GM23338 (cell line): ENCODE data around the gene MAGED2. TPM values are rescaled to one million over a fixed set of nuclear protein-coding genes. Genes with fewer than 3 reads are reported as not detected.

Experiments used
- ATAC-seq: fragments of 200-7000 bp; cut with Tn5 transposase; 3 replicates; pipeline ENCODE4 v1.9.1; 2020
- DNase-seq: peaks from one replicate; pipeline ENCODE4 v3.0.0-alpha.2; 2015; ENCODE audit warnings: low spot score
- H2AFZ ChIP-seq: fragments of 200-600 bp; sonication (generic); 2 replicates; pipeline ENCODE4 v1.8.0; 2016; ENCODE audit warnings: antibody characterized with exemption, mild to moderate bottlenecking, moderate library complexity
- H3F3A ChIP-seq: fragments of 200-600 bp; sonication (generic); replicated peaks from 2 replicates; pipeline ENCODE4 v1.8.0; 2017; ENCODE audit warnings: antibody characterized with exemption, mixed run types, low read depth
- H3K27ac ChIP-seq: fragments of 200-600 bp; sonication (generic); 2 replicates; pipeline ENCODE4 v1.6.1; 2016; ENCODE audit warnings: low read depth
- H3K27me3 ChIP-seq: fragments of 200-600 bp; sonication (generic); 2 replicates; pipeline ENCODE4 v1.8.0; 2016; ENCODE audit warnings: mild to moderate bottlenecking, mixed run types, moderate library complexity; ENCODE audit not compliant: insufficient read depth
- H3K36me3 ChIP-seq: fragments of 200-600 bp; sonication (generic); 2 replicates; pipeline ENCODE4 v1.8.0; 2016; ENCODE audit warnings: mild to moderate bottlenecking; ENCODE audit not compliant: insufficient read depth
- H3K4me1 ChIP-seq: fragments of 200-600 bp; sonication (generic); 2 replicates; pipeline ENCODE4 v1.8.0; 2016; ENCODE audit warnings: mild to moderate bottlenecking, moderate library complexity; ENCODE audit not compliant: insufficient read depth
- H3K4me2 ChIP-seq: fragments of 200-600 bp; sonication (generic); 2 replicates; pipeline ENCODE4 v1.7.1; 2017; ENCODE audit warnings: mixed run types
- H3K4me3 ChIP-seq: fragments of 200-600 bp; sonication (generic); 2 replicates; pipeline ENCODE4 v1.6.1; 2016; ENCODE audit warnings: mixed run types
- H3K79me2 ChIP-seq: fragments of 200-600 bp; sonication (generic); replicated peaks from 2 replicates; pipeline ENCODE4 v1.8.0; 2017; ENCODE audit warnings: mild to moderate bottlenecking; ENCODE audit not compliant: insufficient read depth
- H3K9me2 ChIP-seq: fragments of 200-600 bp; sonication (generic); 2 replicates; pipeline ENCODE4 v1.8.0; 2017; ENCODE audit not compliant: insufficient read depth
- H4K20me1 ChIP-seq: fragments of 200-600 bp; sonication (generic); replicated peaks from 2 replicates; pipeline ENCODE4 v1.8.0; 2017; ENCODE audit warnings: mild to moderate bottlenecking; ENCODE audit not compliant: insufficient read depth
- H3K27ac Mint-ChIP-seq: 2 replicates; pipeline ENCODE4 v1.8.0; 2020; ENCODE audit warnings: inconsistent platforms, mild to moderate bottlenecking, moderate library complexity, mixed read lengths
- H3K27me3 Mint-ChIP-seq: 3 replicates; pipeline ENCODE4 v1.8.0; 2022; ENCODE audit warnings: low read depth, mild to moderate bottlenecking, moderate library complexity, mixed read lengths, inconsistent platforms; ENCODE audit not compliant: insufficient read depth, poor library complexity
- H3K36me3 Mint-ChIP-seq: 3 replicates; pipeline ENCODE4 v1.8.0; 2021; ENCODE audit warnings: low read depth, mild to moderate bottlenecking, inconsistent platforms, moderate library complexity, mixed read lengths
- H3K4me1 Mint-ChIP-seq: 3 replicates; pipeline ENCODE4 v1.8.0; 2020; ENCODE audit warnings: mild to moderate bottlenecking, inconsistent platforms, mixed read lengths
- H3K4me3 Mint-ChIP-seq: 3 replicates; pipeline ENCODE4 v1.8.0; 2021; ENCODE audit warnings: moderate library complexity, mild to moderate bottlenecking, inconsistent platforms, mixed read lengths
- H3K9me3 Mint-ChIP-seq: 3 replicates; pipeline ENCODE4 v1.8.0; 2020; ENCODE audit warnings: moderate library complexity, mild to moderate bottlenecking, inconsistent platforms, mixed read lengths
- CREB1 ChIP-seq: fragments of 250-450 bp; sonication (Bioruptor Pico); IDR thresholded peaks from 2 replicates; pipeline ENCODE4 v1.5.0; 2020; ENCODE audit warnings: low read depth, mild to moderate bottlenecking, moderate library complexity
- CTCF ChIP-seq, 2 experiments: fragments of 200-600 bp in 1 of 2; sonication (generic) in 1 of 2; conservative IDR thresholded peaks; 2 replicates each; pipeline versions ENCODE4 v1.5.1 to v1.6.1; 2016 to 2017; ENCODE audit warnings: antibody characterized with exemption in 2 of 2, low read depth in 2 of 2, mild to moderate bottlenecking in 2 of 2, moderate library complexity in 1 of 2
- ETS1 ChIP-seq: IDR thresholded peaks from 2 replicates; pipeline ENCODE4 v1.6.1; 2016; ENCODE audit warnings: antibody characterized with exemption
- EZH2 ChIP-seq: fragments of 200-600 bp; sonication (generic); IDR thresholded peaks from one replicate; pipeline ENCODE4 v1.8.0; 2017; ENCODE audit warnings: antibody characterized with exemption, mild to moderate bottlenecking, low read depth; ENCODE audit not compliant: unreplicated experiment
- EZH2phosphoT487 ChIP-seq: fragments of 200-600 bp; sonication (generic); IDR thresholded peaks from one replicate; pipeline ENCODE4 v1.8.1; 2018; ENCODE audit warnings: antibody characterized with exemption; ENCODE audit not compliant: unreplicated experiment
- JUNB ChIP-seq: IDR thresholded peaks from one replicate; pipeline ENCODE4 v1.6.1; 2016; ENCODE audit warnings: antibody characterized with exemption; ENCODE audit not compliant: unreplicated experiment
- NANOG ChIP-seq: IDR thresholded peaks from 2 replicates; pipeline ENCODE4 v1.6.1; 2016; ENCODE audit warnings: antibody characterized with exemption, borderline replicate concordance
- POLR2AphosphoS5 ChIP-seq: IDR thresholded peaks from 2 replicates; pipeline ENCODE4 v1.6.1; 2016; ENCODE audit warnings: antibody characterized with exemption, low read depth
- REST ChIP-seq: IDR thresholded peaks from one replicate; pipeline ENCODE4 v1.6.1; 2018; ENCODE audit warnings: antibody characterized with exemption; ENCODE audit not compliant: unreplicated experiment
- STAT1 ChIP-seq: IDR thresholded peaks from one replicate; pipeline ENCODE4 v1.6.1; 2016; ENCODE audit warnings: antibody characterized with exemption; ENCODE audit not compliant: unreplicated experiment
- ZNF114 ChIP-seq: fragments of 250-450 bp; sonication (Bioruptor Pico); IDR thresholded peaks from 2 replicates; pipeline ENCODE4 v1.5.0; 2020; ENCODE audit warnings: mild to moderate bottlenecking, moderate library complexity
- ZNF331 ChIP-seq: fragments of 250-450 bp; sonication (Bioruptor Pico); IDR thresholded peaks from 2 replicates; pipeline ENCODE4 v1.5.0; 2020; ENCODE audit warnings: low read depth, mild to moderate bottlenecking, moderate library complexity
- ZNF462 ChIP-seq: fragments of 250-450 bp; sonication (Bioruptor Pico); IDR thresholded peaks from 2 replicates; pipeline ENCODE4 v1.5.0; 2020; ENCODE audit warnings: mild to moderate bottlenecking, moderate library complexity
- polyA plus RNA-seq: library from polyadenylated mRNA; unstranded; fragments of >200 nt; fragmentation: Nextera tagmentation; extraction: Ambion mirVana; gene quantifications from 2 replicates; pipeline ENCODE4 v1.2.1, GENCODE V29; 2016
- total RNA-seq: library from RNA; depleted of rRNA; stranded (reverse); fragments of >200 nt; shearing (Covaris generic); gene quantifications from 2 replicates; pipeline ENCODE4 v1.2.3, GENCODE V29; 2014

The MAGED2 gene
- total and polyA plus RNA-seq, 2 experiments from 2014 or later = 96.7 to 203 TPM

GRCh38 chrX:54820737-54821136 lies 13.2 kb downstream of the MAGED2 start:
- Mint-ChIP-seq H3K36me3 (peaks cover 13% of the 10 kb centered on the region), H3K27me3 (peaks cover 4% of the 10 kb centered on the region), H3K27ac (no peak overlapping the region), H3K4me1 (peaks cover 4% of the 10 kb centered on the region; the same call in 2 of the 3 replicates), H3K9me3 (no peaks in the 10 kb centered on the region; the same call in 2 of the 3 replicates), H3K4me3 (no peak overlapping the region)
- no peak for DNase-seq
- Histone ChIP-seq H3K27ac (no peak overlapping the region), H3K36me3 (no peaks in the 10 kb centered on the region), H3F3A (no peaks in the 10 kb centered on the region), H3K4me1 (no peaks in the 10 kb centered on the region), H3K4me2 (no peak overlapping the region), H3K79me2 (no peaks in the 10 kb centered on the region), H3K9me2 (no peaks in the 10 kb centered on the region), H3K4me3 (no peak overlapping the region), H2AFZ (no peak overlapping the region), H4K20me1 (no peaks in the 10 kb centered on the region), H3K27me3 (no peaks in the 10 kb centered on the region)
- no peak for TF ChIP-seq JUNB
- TF ChIP-seq REST = no peak
- no peak for TF ChIP-seq ZNF331
- no peak for TF ChIP-seq CREB1 (CRISPR knock-in tag)
- no peak for TF ChIP-seq ETS1
- TF ChIP-seq EZH2 = no peak
- TF ChIP-seq EZH2phosphoT487 = no peak
- TF ChIP-seq NANOG = no peak
- no peak for TF ChIP-seq STAT1
- TF ChIP-seq CTCF (conservative IDR thresholded peaks at IDR 0.05; ENCODE audit: low read depth in 2 of 2) = no peak
- TF ChIP-seq ZNF114 = no peak
- no peak for TF ChIP-seq POLR2AphosphoS5
- no peak for TF ChIP-seq ZNF462 (CRISPR knock-in tag)
- no peak for ATAC-seq
